HepG2 (cell line): Measurements from ENCODE around the gene PGK1. TPM values are rescaled to one million over a fixed set of nuclear protein-coding genes. Genes with fewer than 3 reads are reported as not detected.
A peak's percentile ranks its signal among the peaks of the same experiment; 100 is the strongest.

Experiments used
- ARID4A ChIP-seq: sonication (generic); formaldehyde crosslinking; IDR thresholded peaks from 2 replicates; pipeline ENCODE4 v1.5.0; 2020; ENCODE audit warnings: mild to moderate bottlenecking, missing genetic modification reagents, borderline replicate concordance
- ATM ChIP-seq: fragments of 450-650 bp; IDR thresholded peaks from 2 replicates; pipeline ENCODE4 v1.7.1; 2017; ENCODE audit warnings: mild to moderate bottlenecking, borderline replicate concordance
- FOXA3 ChIP-seq: IDR thresholded peaks from 2 replicates; pipeline ENCODE4 v1.6.1; 2016; ENCODE audit warnings: missing genetic modification reagents, missing compliant biosample characterization
- GABPA ChIP-seq, 2 experiments: IDR thresholded peaks; 2 replicates each; pipeline ENCODE4 v1.6.1; 2011 to 2016; ENCODE audit warnings: low read depth in 2 of 2, low read length in 1 of 2, missing biosample characterization in 1 of 2, missing genetic modification characterization in 1 of 2
- HOXA3 ChIP-seq: sonication (generic); formaldehyde crosslinking; IDR thresholded peaks from 2 replicates; pipeline ENCODE4 v1.5.0; 2020; ENCODE audit warnings: missing genetic modification reagents
- KLF16 ChIP-seq, 2 experiments: sonication (generic) in 1 of 2; formaldehyde crosslinking in 1 of 2; IDR thresholded peaks; 2 replicates each; pipeline versions ENCODE4 v1.6.1 to v1.8.0; 2016 to 2023; ENCODE audit warnings: missing genetic modification reagents in 2 of 2, missing compliant biosample characterization in 1 of 2
- NR2F6 ChIP-seq, 2 experiments: IDR thresholded peaks; 2 replicates each; pipeline ENCODE4 v1.6.1; 2016; ENCODE audit warnings: antibody characterized with exemption in 1 of 2, mild to moderate bottlenecking in 1 of 2
- SAP130 ChIP-seq: IDR thresholded peaks from 2 replicates; pipeline ENCODE4 v1.6.1; 2016; ENCODE audit warnings: low read depth
- SKI ChIP-seq: fragments of 450-650 bp; IDR thresholded peaks from one replicate; pipeline ENCODE4 v1.6.1; 2018; ENCODE audit warnings: mild to moderate bottlenecking; ENCODE audit not compliant: partially characterized antibody
- SP5 ChIP-seq: IDR thresholded peaks from 2 replicates; pipeline ENCODE4 v1.6.1; 2016; ENCODE audit warnings: low read depth, borderline replicate concordance
- SRY ChIP-seq: sonication (generic); formaldehyde crosslinking; IDR thresholded peaks from 2 replicates; pipeline ENCODE4 v1.8.0; 2022; ENCODE audit warnings: mild to moderate bottlenecking, missing genetic modification reagents
- TGIF2 ChIP-seq: IDR thresholded peaks from 2 replicates; pipeline ENCODE4 v1.6.1; 2016; ENCODE audit warnings: control low read depth, missing compliant biosample characterization
- THAP11 ChIP-seq: IDR thresholded peaks from 2 replicates; pipeline ENCODE4 v1.6.1; 2016; ENCODE audit warnings: missing biosample characterization, missing genetic modification reagents
- ZNF281 ChIP-seq: sonication (generic); formaldehyde crosslinking; IDR thresholded peaks from 2 replicates; pipeline ENCODE4 v1.4.0; 2020; ENCODE audit warnings: missing genetic modification reagents, borderline replicate concordance
- ZNF672 ChIP-seq: sonication (generic); formaldehyde crosslinking; IDR thresholded peaks from 2 replicates; pipeline ENCODE4 v1.8.1; 2022; ENCODE audit warnings: missing genetic modification reagents
- polyA plus RNA-seq, 8 experiments: library from polyadenylated mRNA; depleted of rRNA in 3 of 8; stranded (reverse) in 7 of 8; unstranded in 1 of 8; fragments of >200 nt; fragmentation: Illumina TruSeq in 4 of 8; extraction: Trizol in 4 of 8; gene quantifications; 2 replicates each; pipeline versions ENCODE4 v1.2.1 to v1.2.3, GENCODE V29; 2011 to 2016; ENCODE audit warnings: low read depth in 4 of 8, missing spikeins in 1 of 8, mixed read lengths in 1 of 8; ENCODE audit not compliant: insufficient read depth in 1 of 8
- total RNA-seq, 5 experiments: library from RNA; depleted of rRNA; stranded (reverse); fragments of >200 nt; fragmentation: Illumina TruSeq; extraction: Trizol; gene quantifications; 2 replicates each; pipeline ENCODE4 v1.2.3, GENCODE V29; 2016; ENCODE audit warnings: low read depth in 1 of 5
- TF ChIP-seq, protein P1 (sequence below): IDR thresholded peaks from 2 replicates; pipeline ENCODE4 v1.6.1; 2016; ENCODE audit warnings: missing compliant biosample characterization, missing genetic modification reagents, borderline replicate concordance
- TF ChIP-seq, protein P2 (sequence below): IDR thresholded peaks from 2 replicates; pipeline ENCODE4 v1.6.1; 2012; ENCODE audit warnings: low read length, improper control_type of control experiment

PGK1 gene
- total and polyA plus RNA-seq, 2 of the 13 experiments (the other 11 are each of a cell fraction or from before 2014, with no cell fraction given) = 325 to 1,274 TPM

GRCh38 chrX:78104447-78105176 lies 564 bp downstream of the PGK1 start (continued):
- TF ChIP-seq SKI = no peak
- TF ChIP-seq, protein P1, sequence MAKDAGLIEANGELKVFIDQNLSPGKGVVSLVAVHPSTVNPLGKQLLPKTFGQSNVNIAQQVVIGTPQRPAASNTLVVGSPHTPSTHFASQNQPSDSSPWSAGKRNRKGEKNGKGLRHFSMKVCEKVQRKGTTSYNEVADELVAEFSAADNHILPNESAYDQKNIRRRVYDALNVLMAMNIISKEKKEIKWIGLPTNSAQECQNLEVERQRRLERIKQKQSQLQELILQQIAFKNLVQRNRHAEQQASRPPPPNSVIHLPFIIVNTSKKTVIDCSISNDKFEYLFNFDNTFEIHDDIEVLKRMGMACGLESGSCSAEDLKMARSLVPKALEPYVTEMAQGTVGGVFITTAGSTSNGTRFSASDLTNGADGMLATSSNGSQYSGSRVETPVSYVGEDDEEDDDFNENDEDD (CRISPR knock-in tag) = 0 out of 2 replicates have a peak, but pooled peaks have one; percentile 20
- TF ChIP-seq KLF16 (CRISPR knock-in tag; IDR thresholded peaks at IDR 0.05) = 0 out of 4 replicates have a peak, but pooled peaks of 1 of the 2 experiments have one; percentile 21
- peak; percentile 28; the same call in 1 of the 2 replicates for TF ChIP-seq HOXA3 (CRISPR knock-in tag)
- peak; percentile 2; the same call in 1 of the 2 replicates for TF ChIP-seq ARID4A
- peak; percentile 76 for TF ChIP-seq SAP130 (CRISPR knock-in tag)
- TF ChIP-seq ATM = no peak
- peak; percentile 38; the same call in 1 of the 2 replicates for TF ChIP-seq SP5
- TF ChIP-seq ZNF281 (CRISPR knock-in tag) = 0 out of 2 replicates have a peak, but pooled peaks have one; percentile 46
- 0 out of 2 replicates have a peak, but pooled peaks have one; percentile 46 for TF ChIP-seq TGIF2 (CRISPR knock-in tag)
- TF ChIP-seq NR2F6 (IDR thresholded peaks at IDR 0.05) = no peak
- TF ChIP-seq NR2F6 (CRISPR knock-in tag; IDR thresholded peaks at IDR 0.05) = 0 out of 2 replicates have a peak, but pooled peaks have one; percentile 27
- no peak for TF ChIP-seq ZNF672 (CRISPR knock-in tag)
- TF ChIP-seq THAP11 (CRISPR knock-in tag) = 0 out of 2 replicates have a peak, but pooled peaks have one; percentile 24
- TF ChIP-seq FOXA3 = peak; percentile 35; the same call in 1 of the 2 replicates
- TF ChIP-seq GABPA (IDR thresholded peaks at IDR 0.05; ENCODE audit: low read depth, low read length) = no peak
- peak; percentile 54 for TF ChIP-seq GABPA (CRISPR knock-in tag; IDR thresholded peaks at IDR 0.05; ENCODE audit: low read depth)
- 0 out of 2 replicates have a peak, but pooled peaks have one; percentile 11 for TF ChIP-seq SRY (CRISPR knock-in tag)
- TF ChIP-seq, protein P2, sequence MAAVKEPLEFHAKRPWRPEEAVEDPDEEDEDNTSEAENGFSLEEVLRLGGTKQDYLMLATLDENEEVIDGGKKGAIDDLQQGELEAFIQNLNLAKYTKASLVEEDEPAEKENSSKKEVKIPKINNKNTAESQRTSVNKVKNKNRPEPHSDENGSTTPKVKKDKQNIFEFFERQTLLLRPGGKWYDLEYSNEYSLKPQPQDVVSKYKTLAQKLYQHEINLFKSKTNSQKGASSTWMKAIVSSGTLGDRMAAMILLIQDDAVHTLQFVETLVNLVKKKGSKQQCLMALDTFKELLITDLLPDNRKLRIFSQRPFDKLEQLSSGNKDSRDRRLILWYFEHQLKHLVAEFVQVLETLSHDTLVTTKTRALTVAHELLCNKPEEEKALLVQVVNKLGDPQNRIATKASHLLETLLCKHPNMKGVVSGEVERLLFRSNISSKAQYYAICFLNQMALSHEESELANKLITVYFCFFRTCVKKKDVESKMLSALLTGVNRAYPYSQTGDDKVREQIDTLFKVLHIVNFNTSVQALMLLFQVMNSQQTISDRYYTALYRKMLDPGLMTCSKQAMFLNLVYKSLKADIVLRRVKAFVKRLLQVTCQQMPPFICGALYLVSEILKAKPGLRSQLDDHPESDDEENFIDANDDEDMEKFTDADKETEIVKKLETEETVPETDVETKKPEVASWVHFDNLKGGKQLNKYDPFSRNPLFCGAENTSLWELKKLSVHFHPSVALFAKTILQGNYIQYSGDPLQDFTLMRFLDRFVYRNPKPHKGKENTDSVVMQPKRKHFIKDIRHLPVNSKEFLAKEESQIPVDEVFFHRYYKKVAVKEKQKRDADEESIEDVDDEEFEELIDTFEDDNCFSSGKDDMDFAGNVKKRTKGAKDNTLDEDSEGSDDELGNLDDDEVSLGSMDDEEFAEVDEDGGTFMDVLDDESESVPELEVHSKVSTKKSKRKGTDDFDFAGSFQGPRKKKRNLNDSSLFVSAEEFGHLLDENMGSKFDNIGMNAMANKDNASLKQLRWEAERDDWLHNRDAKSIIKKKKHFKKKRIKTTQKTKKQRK = no peak
